GM18517 (cell line): ENCODE data around the gene RELN.
"Not testable (repeated sequence)": the region's sequence is repeated elsewhere in the genome, so short reads cannot be mapped to it uniquely, and the experiment has no call there.

Experiments used
- ATAC-seq: cut with Tn5 transposase; IDR thresholded peaks from one replicate; pipeline ENCODE4 v1.9.1; 2021; ENCODE audit warnings: mild to moderate bottlenecking, moderate library complexity; ENCODE audit not compliant: unreplicated experiment

Gene RELN

DNA sequence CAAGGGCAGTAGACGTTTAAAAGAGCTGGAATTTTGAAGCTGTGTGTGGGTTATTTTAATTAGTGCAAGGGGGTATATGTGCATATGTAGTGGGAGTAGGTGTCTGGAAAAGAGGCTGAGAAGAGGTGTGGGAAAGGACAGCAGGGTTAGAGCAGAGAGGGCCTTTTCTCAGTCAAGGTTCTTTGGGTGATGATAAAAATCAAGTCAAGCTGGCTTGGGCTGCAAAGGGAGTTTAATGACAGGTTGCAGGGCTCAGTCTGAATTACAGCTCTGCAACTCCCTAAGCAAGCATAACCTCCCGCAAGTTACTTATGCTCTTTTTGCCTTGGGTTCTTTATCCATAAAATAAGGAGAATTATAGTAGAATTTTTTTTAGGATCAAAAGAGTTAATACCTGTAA is 83.5 kb downstream of the RELN start:
- ATAC-seq: no peak

- ATAC-seq: no peak
Measured at GRCh38 chr7:103902917-103903316, 86.5 kb downstream of the RELN start.

DNA sequence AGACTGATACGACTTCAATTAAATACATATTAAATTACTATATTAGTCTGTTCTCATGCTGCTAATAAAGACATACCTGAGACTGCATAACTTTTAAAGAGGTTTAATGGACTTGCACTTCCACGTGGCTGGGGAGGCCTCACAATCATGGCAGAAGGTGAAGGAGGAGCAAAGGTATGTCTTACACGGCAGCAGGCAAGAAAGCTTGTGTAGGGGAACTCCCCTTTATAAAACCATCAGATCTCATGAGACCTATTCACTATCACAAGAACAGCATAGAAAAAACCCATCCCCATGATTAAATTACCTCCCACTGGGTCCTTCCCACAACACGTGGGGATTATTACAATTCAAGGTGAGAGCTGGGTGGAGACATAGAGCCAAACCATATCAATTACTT is 92.6 kb downstream of the RELN start:
- not testable (repeated sequence) for ATAC-seq

DNA sequence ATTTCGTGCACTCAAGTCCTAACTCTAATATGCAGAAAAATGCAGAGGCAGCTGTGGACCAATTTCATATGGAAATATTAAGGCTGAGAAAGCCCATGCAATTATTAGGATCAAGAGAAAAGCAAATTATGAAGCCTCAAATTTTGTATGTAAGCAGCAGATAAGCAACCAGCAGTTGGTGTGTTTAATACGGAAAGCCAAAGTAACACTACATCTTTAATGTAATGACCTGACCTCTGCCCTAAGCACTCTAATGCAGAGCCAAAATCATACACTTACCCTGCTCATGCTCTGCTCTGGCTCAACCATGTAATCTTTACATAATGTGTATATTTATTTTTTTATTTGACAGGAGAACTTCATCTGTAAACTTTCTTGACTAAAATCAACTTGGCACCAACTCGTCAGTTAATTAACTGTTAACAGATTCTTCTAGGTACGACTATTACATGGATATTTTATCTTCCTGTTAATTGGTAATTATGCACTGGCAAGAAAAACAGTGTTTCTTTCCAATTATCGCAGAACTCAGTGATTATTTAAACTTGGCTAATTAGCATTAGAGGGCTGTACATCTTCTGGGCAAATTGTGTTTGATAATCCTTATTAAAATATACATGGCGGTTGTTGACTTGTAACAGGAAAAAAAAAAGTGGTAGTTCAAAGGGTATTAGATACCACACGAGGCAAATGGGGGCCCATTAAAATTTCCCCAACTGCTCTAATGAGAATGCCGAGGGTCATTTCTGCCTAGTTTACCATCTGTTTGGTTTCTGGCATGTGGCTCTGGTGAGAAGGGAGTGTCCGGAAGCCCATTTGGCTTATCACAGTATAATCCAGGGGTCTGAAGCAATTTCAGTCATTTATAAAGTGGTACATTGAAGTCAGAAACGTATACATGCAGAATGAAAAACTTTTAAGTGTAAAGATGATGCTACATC is 94.5 kb downstream of the RELN start:
- ATAC-seq: no peak

DNA sequence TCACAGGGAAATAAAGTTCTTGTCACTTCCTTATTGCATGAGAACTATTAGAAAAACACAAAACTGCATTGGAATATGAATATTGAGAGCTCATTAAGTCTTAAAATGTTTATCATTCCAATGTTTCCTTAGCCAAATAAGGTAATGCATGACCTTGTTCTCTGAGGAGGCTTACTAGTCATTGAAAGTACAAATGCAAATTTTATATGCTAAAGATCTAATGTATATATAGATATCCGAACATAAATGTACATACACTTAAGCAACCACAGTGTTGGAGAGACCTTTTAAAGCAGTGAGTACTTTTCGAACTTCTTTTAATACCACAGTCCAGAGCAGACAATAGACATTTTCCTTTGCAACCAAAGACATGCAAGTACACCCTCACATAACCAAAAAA is 96.1 kb downstream of the RELN start:
- no peak for ATAC-seq

DNA sequence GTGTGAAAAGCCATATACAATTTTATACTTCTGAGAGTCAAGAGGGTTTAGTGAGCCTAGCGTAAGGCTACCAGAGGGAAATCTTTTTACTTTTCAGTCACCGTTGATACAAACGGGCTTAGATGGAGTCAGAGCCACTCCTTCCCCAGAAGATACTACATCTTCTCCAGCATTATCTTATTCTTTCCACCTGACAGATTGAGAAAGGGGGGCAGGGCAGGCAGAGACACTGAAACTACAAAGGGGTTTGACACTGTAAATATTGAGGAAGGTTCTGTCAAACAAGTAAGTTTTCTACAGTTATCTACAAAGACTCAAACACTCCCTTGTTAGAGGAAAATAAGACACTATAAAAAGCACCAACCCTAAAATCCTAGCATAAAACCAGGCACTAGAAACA is 100.0 kb downstream of the RELN start:
- ATAC-seq: no peak

GRCh38 chr7:103888603-103889153 is 100.8 kb downstream of the RELN start:
- ATAC-seq: no peak

DNA sequence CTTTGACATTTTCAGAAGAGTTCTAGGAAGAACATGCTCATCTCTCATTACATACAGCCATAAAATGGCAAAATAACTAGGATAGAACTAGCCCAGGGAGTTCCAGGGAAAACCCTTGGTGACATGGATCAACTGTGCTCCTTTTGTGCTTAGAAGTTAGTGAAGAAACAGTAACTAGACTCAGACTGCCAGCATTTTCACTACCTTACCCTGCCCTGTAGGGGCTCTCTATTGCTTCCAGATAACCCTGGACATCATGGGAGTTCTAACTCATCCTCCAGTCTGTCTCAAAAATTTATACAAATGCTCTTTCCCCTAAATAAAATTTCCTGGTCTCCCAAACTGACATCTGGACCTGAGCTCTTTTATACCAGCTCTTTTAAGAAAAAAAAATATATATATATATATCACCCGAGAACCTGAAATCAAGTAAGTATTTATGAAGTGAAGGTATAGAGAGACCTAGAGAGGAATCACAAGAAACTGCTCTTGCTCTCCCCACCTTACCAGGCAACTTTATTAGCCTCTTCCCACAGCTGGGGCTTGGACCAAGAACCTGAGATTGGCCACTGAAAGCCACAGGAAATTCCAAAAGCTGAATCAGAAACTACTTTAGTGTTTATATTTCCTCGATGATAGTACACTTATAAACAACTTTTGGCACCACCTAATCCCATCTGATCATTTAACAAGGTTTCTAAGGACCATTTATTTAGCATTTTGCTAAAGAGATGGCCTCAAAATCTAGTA is 101.4 kb downstream of the RELN start:
- no peak for ATAC-seq

- ATAC-seq: no peak
Measured at GRCh38 chr7:103887050-103887449, 102.4 kb downstream of the RELN start.

GRCh38 chr7:103879928-103880600 is 109.4 kb downstream of the RELN start:
- no peak for ATAC-seq

- no peak for ATAC-seq
Measured at GRCh38 chr7:103879411-103879810, 110.0 kb downstream of the RELN start.

DNA sequence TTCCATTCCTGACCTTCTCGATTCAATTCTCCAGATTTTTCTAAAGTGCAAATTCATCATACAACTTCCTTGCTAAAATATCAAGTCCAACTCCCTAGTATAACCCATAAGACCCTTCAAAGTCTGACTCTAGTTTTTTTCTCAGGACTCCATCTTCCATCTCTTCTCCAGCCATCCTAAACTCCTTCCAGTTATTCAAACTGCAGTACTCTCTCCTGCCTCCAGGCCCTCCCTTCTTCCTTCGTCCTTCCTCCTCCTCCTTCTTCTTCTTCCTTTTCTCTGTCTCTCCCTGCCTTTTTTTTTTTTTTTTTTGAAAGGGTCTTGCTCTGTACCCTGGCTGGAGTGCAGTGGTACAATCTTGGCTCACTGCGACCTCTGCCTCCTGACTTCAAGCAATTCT is 111.9 kb downstream of the RELN start:
- ATAC-seq: no peak

DNA sequence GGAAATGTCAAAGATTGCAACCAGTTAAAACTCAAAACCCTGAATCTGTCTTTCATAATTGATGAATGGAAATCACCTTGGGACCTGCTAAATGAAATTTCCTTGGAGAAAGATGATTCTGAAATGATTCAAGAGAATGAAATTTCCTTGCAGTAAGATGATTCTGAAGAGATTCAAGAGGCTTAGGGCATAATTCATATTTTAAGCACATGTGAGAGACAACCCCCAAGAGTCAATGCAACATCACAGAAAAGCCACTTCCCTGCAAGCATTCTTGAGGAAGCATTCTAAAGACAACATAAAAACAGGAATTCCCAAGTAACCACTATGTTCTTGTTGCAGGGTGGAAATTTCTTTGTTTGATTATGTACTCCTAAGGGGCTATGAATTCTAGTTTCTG is 113.7 kb downstream of the RELN start:
- no peak for ATAC-seq

DNA sequence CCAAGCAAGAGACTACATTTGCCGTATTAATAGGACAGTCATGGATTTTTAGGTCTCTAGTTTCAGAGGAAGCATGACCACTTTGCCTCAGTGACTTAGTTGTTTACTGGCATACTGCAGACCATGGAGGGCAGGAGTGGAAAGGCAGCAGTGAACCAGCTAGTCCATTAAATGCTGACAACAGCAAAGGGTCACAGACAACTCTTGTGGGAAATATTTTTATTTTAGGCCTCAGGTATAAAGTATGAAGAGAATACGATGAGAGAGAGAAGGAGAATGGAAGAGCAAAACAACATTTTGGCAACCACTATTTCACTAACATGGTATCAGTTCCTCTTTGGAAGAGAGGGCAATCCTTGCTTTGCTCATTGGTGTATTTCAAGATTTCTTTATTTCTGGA is 118.0 kb downstream of the RELN start:
- ATAC-seq: no peak

DNA sequence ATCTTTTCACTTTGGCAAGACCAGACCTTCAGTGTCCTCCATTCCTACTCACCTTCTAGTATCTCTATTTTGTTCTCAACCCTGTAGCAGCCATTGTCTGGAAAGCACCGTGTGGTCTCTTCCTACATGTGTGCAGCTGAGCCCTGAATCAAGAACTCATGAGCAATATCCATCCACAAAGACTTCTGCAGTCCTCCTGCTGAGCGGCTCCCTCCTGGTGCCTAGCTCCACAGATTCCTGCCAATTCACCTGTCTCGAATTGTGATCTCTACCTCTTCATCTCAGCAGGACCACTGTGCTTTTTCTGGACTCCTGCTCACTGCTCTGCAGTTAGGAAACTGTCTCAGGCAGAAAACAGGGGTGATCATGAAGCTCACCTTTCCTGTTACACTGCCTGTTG is 118.8 kb downstream of the RELN start:
- no peak for ATAC-seq

- no peak for ATAC-seq
Measured at GRCh38 chr7:103867874-103868273, 121.6 kb downstream of the RELN start.

DNA sequence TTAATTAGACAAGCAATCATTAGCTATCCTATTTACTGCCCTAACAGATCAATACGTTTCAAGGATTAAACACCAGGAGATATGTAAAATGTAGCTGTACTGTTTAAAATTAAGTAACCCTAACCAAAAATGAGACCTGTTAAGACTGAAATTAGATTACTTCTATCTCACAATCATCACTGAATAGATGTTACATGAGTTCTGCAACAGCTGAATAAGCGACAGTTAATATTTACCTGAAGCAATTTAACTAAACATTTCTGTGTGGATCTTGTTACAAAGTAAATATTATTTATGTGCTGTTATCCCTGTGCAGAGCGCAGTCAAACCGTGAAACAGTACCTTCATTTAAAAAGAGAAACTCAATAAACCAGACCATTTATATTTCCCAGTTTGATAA is 122.5 kb downstream of the RELN start:
- no peak for ATAC-seq

GRCh38 chr7:103865442-103865841 is 124.0 kb downstream of the RELN start:
- no peak for ATAC-seq

GRCh38 chr7:103862302-103863035 is 127.0 kb downstream of the RELN start:
- no peak for ATAC-seq

DNA sequence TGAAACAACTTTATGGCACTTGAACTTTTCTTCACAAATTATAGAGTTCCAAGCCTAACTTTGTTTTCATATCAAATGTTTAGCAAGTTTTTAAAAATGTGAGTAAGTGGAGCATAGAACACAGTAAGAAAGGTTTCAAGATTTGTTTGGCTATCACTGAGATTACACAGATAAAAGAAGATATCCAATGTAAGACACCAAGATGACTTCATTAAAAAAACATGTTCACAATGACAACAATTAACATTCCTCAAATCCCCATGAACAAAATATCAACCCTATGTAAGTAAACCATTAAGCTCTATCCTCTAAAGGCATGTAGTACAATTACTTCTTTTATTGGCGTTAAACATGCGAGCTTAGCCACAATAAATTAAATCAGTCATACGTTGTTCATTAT is 129.7 kb downstream of the RELN start:
- ATAC-seq: no peak

DNA sequence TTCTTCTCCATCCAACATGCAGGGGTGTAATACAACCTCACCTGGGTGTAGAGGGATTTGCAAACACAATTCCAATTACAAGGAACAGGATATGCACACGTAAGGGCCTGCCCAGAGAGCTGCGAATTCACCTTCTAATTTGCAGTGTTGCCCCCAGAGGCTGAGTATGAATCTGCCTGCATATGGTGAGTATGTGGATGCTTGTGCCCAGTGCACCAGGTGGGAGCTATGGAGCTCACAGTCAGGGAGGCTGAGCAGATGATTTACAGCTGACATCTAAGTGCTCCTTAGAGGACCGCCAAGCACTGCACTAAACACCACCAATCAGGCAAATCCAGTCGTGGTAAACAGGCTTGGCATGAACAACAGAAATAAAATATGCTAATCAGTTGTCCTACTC is 132.0 kb downstream of the RELN start:
- no peak for ATAC-seq
